ENCODE measurements around the gene CRYL1.

DNA sequence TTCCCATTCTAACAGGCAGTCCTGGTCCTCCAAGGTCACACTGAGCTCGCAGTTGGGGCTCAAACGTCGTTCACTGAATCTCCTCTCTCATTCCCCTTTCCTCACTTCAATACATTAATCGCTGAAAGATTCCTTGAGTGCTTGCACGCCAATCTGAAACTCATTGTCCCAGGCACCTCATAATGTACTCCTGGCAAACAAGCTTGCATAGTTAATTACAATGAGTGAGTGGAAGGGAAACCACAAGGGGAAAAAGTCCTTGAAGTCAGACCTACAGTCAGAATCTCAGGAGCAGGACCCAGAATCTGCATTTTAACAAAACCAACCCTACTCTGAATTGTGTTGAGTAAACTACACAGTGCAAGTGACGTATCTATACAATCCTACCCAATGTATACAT, 86.9 kb downstream of the CRYL1 start:
- TF ChIP-seq, protein P1, sequence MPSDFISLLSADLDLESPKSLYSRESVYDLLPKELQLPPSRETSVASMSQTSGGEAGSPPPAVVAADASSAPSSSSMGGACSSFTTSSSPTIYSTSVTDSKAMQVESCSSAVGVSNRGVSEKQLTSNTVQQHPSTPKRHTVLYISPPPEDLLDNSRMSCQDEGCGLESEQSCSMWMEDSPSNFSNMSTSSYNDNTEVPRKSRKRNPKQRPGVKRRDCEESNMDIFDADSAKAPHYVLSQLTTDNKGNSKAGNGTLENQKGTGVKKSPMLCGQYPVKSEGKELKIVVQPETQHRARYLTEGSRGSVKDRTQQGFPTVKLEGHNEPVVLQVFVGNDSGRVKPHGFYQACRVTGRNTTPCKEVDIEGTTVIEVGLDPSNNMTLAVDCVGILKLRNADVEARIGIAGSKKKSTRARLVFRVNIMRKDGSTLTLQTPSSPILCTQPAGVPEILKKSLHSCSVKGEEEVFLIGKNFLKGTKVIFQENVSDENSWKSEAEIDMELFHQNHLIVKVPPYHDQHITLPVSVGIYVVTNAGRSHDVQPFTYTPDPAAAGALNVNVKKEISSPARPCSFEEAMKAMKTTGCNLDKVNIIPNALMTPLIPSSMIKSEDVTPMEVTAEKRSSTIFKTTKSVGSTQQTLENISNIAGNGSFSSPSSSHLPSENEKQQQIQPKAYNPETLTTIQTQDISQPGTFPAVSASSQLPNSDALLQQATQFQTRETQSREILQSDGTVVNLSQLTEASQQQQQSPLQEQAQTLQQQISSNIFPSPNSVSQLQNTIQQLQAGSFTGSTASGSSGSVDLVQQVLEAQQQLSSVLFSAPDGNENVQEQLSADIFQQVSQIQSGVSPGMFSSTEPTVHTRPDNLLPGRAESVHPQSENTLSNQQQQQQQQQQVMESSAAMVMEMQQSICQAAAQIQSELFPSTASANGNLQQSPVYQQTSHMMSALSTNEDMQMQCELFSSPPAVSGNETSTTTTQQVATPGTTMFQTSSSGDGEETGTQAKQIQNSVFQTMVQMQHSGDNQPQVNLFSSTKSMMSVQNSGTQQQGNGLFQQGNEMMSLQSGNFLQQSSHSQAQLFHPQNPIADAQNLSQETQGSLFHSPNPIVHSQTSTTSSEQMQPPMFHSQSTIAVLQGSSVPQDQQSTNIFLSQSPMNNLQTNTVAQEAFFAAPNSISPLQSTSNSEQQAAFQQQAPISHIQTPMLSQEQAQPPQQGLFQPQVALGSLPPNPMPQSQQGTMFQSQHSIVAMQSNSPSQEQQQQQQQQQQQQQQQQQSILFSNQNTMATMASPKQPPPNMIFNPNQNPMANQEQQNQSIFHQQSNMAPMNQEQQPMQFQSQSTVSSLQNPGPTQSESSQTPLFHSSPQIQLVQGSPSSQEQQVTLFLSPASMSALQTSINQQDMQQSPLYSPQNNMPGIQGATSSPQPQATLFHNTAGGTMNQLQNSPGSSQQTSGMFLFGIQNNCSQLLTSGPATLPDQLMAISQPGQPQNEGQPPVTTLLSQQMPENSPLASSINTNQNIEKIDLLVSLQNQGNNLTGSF (CRISPR knock-in tag; IDR thresholded peaks at IDR 0.05), result no peak
- TF ChIP-seq MXD4 (CRISPR knock-in tag; IDR thresholded peaks at IDR 0.05), result no peak
- no peak for TF ChIP-seq TCF12 (IDR thresholded peaks at IDR 0.05)
- TF ChIP-seq TCF12 (CRISPR knock-in tag; IDR thresholded peaks at IDR 0.05), result no peak
- no peak for TF ChIP-seq NFYB (CRISPR knock-in tag; IDR thresholded peaks at IDR 0.05)
- no peak for TF ChIP-seq ZNF556 (CRISPR knock-in tag; IDR thresholded peaks at IDR 0.05; ENCODE audit: borderline replicate concordance)
- TF ChIP-seq, protein P2, sequence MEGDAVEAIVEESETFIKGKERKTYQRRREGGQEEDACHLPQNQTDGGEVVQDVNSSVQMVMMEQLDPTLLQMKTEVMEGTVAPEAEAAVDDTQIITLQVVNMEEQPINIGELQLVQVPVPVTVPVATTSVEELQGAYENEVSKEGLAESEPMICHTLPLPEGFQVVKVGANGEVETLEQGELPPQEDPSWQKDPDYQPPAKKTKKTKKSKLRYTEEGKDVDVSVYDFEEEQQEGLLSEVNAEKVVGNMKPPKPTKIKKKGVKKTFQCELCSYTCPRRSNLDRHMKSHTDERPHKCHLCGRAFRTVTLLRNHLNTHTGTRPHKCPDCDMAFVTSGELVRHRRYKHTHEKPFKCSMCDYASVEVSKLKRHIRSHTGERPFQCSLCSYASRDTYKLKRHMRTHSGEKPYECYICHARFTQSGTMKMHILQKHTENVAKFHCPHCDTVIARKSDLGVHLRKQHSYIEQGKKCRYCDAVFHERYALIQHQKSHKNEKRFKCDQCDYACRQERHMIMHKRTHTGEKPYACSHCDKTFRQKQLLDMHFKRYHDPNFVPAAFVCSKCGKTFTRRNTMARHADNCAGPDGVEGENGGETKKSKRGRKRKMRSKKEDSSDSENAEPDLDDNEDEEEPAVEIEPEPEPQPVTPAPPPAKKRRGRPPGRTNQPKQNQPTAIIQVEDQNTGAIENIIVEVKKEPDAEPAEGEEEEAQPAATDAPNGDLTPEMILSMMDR (CRISPR knock-in tag; IDR thresholded peaks at IDR 0.05), result no peak
- no peak for TF ChIP-seq ZBTB20 (CRISPR knock-in tag; IDR thresholded peaks at IDR 0.05; ENCODE audit: borderline replicate concordance, low read depth)
- no peak for TF ChIP-seq POLR2AphosphoS5 (IDR thresholded peaks at IDR 0.05; ENCODE audit: low read depth, low read length)
- no peak for TF ChIP-seq ELF1 (CRISPR knock-in tag; IDR thresholded peaks at IDR 0.05)
- TF ChIP-seq STAT5B (CRISPR knock-in tag; IDR thresholded peaks at IDR 0.05), result no peak
- TF ChIP-seq FOXM1 (CRISPR knock-in tag; IDR thresholded peaks at IDR 0.05), result no peak
- TF ChIP-seq, protein P3, sequence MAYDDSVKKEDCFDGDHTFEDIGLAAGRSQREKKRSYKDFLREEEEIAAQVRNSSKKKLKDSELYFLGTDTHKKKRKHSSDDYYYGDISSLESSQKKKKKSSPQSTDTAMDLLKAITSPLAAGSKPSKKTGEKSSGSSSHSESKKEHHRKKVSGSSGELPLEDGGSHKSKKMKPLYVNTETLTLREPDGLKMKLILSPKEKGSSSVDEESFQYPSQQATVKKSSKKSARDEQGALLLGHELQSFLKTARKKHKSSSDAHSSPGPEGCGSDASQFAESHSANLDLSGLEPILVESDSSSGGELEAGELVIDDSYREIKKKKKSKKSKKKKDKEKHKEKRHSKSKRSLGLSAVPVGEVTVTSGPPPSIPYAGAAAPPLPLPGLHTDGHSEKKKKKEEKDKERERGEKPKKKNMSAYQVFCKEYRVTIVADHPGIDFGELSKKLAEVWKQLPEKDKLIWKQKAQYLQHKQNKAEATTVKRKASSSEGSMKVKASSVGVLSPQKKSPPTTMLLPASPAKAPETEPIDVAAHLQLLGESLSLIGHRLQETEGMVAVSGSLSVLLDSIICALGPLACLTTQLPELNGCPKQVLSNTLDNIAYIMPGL (CRISPR knock-in tag; IDR thresholded peaks at IDR 0.05; ENCODE audit: borderline replicate concordance in 1 of 2, low read depth in 1 of 2), result no peak
- TF ChIP-seq ZNF282 (IDR thresholded peaks at IDR 0.05; ENCODE audit: partially characterized antibody), result no peak

Measured in HepG2 (cell line).